Testis (tissue), 3 donors: ENCODE results near the gene RTL5. TPM values are rescaled to one million over a fixed set of nuclear protein-coding genes. Genes with fewer than 3 reads are reported as not detected.
A peak's percentile ranks its signal among the peaks of the same experiment; 100 is the strongest.

Source experiments
- DNase-seq: peaks from one replicate; pipeline ENCODE4 v3.0.0-alpha.2; 2019
- H3K27ac ChIP-seq, 2 donors: fragments of 200-600 bp; sonication (generic); one replicate each; pipeline ENCODE4 v1.5.1; 2019
- H3K27me3 ChIP-seq: fragments of 200-600 bp; sonication (generic); one replicate; pipeline ENCODE4 v1.5.1; 2019
- H3K36me3 ChIP-seq: fragments of 200-600 bp; sonication (generic); one replicate; pipeline ENCODE4 v1.5.1; 2017; ENCODE audit warnings: low read depth; ENCODE audit errors: missing control alignments
- H3K4me1 ChIP-seq: fragments of 200-600 bp; sonication (generic); one replicate; pipeline ENCODE4 v1.5.1; 2019
- H3K4me3 ChIP-seq, 2 donors: fragments of 200-600 bp; sonication (generic); one replicate each; pipeline ENCODE4 v1.5.1; 2017 to 2019
- H3K9me3 ChIP-seq: fragments of 200-600 bp; sonication (generic); one replicate; pipeline ENCODE4 v1.5.1; 2017
- POLR2A ChIP-seq: fragments of 450-650 bp; IDR thresholded peaks from one replicate; pipeline ENCODE4 v1.6.1; 2017; ENCODE audit warnings: antibody characterized with exemption, mild to moderate bottlenecking, moderate library complexity
- WGBS, 2 donors: methylation state at CpG; one replicate each; pipeline ENCODE4 v1.1.5; 2018; 5-methylcytosine and 5-hydroxymethylcytosine counted together
- intact Hi-C: fragments of 100-400 bp; cut with DNase I; formaldehyde crosslinking; loops from one replicate; pipeline ENCODE4 v1.15.1; 2023; ENCODE audit warnings: low total_unique reads
- polyA plus RNA-seq: library from polyadenylated mRNA; stranded (reverse); fragments of 350-450 nt; fragmentation: Illumina TruSeq; extraction: RNeasy Lipid Tissue Mini Kit (QIAGEN cat#74804); gene quantifications from one replicate; pipeline ENCODE4 v1.2.3, GENCODE V29; 2014; ENCODE audit warnings: low read depth, low replicate concordance; ENCODE audit not compliant: insufficient read depth
- total RNA-seq, 2 donors: library from RNA; depleted of rRNA; stranded (reverse); fragments of >200 nt; gene quantifications; one replicate each; pipeline ENCODE4 v1.2.3, GENCODE V29; 2016
- TF ChIP-seq, protein P1 (sequence below), 3 experiments: fragments of 450-650 bp in 2 of 3; fragments of 200-600 bp in 1 of 3; sonication (generic) in 1 of 3; IDR thresholded peaks; one replicate each; pipeline ENCODE4 v1.5.1; 2016 to 2019; ENCODE audit warnings: antibody characterized with exemption in 3 of 3, mild to moderate bottlenecking in 2 of 3, moderate library complexity in 1 of 3

Gene RTL5
- total and polyA plus RNA-seq, 3 donors from 2014 or later = 18.0 to 25.6 (median 25.4) TPM

DNA sequence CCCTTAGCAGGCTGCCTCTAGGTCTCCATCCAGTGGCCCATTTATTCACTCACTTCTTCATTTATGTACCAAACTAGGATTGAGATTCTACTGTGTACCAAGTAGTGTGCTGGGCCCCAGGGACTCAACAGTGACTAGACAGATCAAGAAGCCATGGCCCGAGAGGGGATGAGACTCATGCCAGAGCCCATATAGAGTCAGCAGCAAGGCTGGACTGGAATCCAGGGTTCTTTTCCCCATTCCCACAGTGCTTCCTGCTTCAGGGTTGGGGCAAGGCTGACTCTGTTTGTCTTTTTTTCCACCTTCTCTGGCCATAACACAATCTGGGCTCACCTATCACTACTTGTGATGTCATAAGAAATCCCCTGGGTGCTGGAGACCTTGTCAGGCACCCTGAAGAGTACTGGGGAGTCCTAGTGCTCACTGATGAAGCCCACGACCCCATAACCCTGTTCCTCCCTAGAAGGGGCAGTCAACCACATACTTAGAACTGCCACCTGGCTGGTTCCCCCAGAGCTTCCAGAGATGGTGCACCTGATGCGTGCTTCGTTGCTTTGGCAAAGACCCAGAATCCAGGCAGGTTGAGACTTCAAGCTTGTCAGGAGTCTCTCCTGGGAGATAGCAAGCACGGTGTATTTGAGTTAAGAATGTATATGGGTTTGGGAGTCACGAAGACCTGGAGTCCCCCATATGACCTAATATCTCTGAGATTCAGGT, 6.2 kb downstream of the RTL5 start:
- WGBS, 2 donors = 55 to 81% methylated on average over 5 to 6 of the region's 6 CpGs
- TF ChIP-seq, protein P1, sequence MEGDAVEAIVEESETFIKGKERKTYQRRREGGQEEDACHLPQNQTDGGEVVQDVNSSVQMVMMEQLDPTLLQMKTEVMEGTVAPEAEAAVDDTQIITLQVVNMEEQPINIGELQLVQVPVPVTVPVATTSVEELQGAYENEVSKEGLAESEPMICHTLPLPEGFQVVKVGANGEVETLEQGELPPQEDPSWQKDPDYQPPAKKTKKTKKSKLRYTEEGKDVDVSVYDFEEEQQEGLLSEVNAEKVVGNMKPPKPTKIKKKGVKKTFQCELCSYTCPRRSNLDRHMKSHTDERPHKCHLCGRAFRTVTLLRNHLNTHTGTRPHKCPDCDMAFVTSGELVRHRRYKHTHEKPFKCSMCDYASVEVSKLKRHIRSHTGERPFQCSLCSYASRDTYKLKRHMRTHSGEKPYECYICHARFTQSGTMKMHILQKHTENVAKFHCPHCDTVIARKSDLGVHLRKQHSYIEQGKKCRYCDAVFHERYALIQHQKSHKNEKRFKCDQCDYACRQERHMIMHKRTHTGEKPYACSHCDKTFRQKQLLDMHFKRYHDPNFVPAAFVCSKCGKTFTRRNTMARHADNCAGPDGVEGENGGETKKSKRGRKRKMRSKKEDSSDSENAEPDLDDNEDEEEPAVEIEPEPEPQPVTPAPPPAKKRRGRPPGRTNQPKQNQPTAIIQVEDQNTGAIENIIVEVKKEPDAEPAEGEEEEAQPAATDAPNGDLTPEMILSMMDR (IDR thresholded peaks at IDR 0.05) = no peak
- no peak for TF ChIP-seq POLR2A
- Histone ChIP-seq H3K4me3 (no peak overlapping the region), H3K27me3 (no peaks in the 10 kb centered on the region), H3K4me1 (peaks cover 12% of the 10 kb centered on the region), H3K9me3 (no peaks in the 10 kb centered on the region), H3K36me3 (no peaks in the 10 kb centered on the region), H3K27ac (peak overlapping the region in 1 of 2 donors; percentile 59)
- DNase-seq = no peak
- intact Hi-C loops = no loop called here

GRCh38 chrX:72124540-72125201, 7.0 kb downstream of the RTL5 start:
- 71 to 86% methylated on average over 5 to 8 of the region's 8 CpGs for WGBS, 2 donors
- peaks cover 12% of the 10 kb centered on the region for H3K4me1 ChIP-seq
- TF ChIP-seq, protein P1 (IDR thresholded peaks at IDR 0.05) = no peak
- no peak for TF ChIP-seq POLR2A
- no peak overlapping the region for H3K27ac ChIP-seq
- DNase-seq = no peak
- H3K27me3 ChIP-seq = no peaks in the 10 kb centered on the region
- H3K36me3 ChIP-seq = no peaks in the 10 kb centered on the region
- H3K4me3 ChIP-seq = no peak overlapping the region
- no peaks in the 10 kb centered on the region for H3K9me3 ChIP-seq
- intact Hi-C loops = loop anchor here (5.0 kb wide), 1 partner anchor 102 kb away; no protein-coding TSS in a partner anchor

DNA sequence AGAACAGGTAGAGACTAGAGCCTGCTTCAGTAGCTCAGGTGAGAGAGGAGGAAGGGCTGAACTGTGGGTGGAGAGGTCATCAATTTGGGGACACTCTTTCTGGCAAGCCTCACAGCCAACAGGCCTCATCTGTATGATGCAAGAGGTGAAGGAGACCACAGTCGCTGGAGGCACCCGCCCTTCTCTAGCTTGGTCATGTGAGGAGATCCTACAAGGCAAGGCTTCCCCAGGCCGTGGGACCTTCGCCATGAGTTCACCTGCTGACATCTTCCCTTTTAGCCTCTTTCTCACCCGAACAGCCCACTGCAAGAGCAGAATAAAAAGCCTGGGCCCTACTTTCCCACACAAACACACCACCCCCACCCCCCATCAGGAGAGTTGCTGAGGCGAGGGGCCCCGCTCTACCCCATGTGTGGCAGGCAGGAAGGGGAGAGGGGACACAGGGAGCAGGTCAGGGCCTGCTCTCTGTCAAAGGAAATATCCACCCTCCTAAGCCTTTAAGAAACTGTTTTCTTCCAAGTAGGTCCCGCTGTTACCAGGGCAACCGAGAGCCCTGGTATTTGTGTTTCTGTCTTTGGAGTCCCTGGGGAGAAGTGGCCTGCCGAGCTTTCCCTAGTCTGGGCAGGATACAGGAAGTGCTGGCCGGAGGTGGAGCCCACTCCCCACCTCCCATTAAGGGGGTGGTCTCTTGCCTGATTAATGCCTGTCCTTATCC, 8.1 kb downstream of the RTL5 start:
- peaks cover 12% of the 10 kb centered on the region for H3K4me1 ChIP-seq
- intact Hi-C loops = loop anchor here (5.0 kb wide), 1 partner anchor 101 kb away; no protein-coding TSS in a partner anchor
- TF ChIP-seq, protein P1 (IDR thresholded peaks at IDR 0.05) = no peak
- no peak for TF ChIP-seq POLR2A
- no peaks in the 10 kb centered on the region for H3K36me3 ChIP-seq
- no peaks in the 10 kb centered on the region for H3K9me3 ChIP-seq
- DNase-seq = no peak
- no peak overlapping the region for H3K27ac ChIP-seq
- H3K27me3 ChIP-seq = no peaks in the 10 kb centered on the region
- no peak overlapping the region for H3K4me3 ChIP-seq
- 62% methylated on average over 10 of the region's 11 CpGs; no CpG with 5 or more reads in 1 of the 2 donors for WGBS, 2 donors

DNA sequence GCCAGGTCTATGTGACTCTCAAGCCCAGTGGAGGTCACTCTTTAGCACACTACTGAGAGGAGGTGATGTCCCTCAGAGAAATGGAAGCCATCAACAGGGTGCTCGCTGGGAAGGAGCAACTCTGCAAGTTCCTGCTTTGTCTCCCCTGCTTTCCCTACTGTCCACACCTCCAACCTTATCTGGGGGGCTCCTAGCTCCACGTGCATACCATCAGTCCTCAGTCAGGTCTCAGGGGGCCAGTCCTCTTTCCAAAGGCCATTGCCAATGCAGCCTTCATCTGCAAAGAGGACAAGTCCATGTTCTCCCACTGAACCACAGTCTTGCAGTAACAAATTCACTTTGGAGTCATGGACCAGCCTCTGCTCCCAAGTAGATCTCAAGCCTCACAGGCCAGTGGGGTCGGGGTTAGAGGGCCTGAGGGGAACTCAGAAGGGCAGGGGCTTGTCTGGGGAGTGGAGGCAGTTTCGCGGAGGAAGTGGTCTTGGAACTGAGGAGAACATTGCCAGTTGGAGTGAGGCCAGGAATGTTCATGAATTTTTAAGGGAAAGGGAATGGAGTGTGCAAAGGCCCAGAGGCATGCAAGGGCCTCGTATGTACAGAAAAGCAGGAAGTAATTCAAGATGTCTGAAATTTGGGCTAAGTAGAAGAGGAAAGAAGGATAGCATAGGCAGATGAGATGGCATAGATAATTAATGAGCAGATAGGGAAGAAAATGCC, 8.9 kb downstream of the RTL5 start:
- TF ChIP-seq POLR2A = no peak
- TF ChIP-seq, protein P1 (IDR thresholded peaks at IDR 0.05) = no peak
- Histone ChIP-seq H3K27me3 (no peaks in the 10 kb centered on the region), H3K36me3 (no peaks in the 10 kb centered on the region), H3K9me3 (no peaks in the 10 kb centered on the region), H3K4me3 (no peak overlapping the region), H3K27ac (no peak overlapping the region), H3K4me1 (peaks cover 12% of the 10 kb centered on the region)
- WGBS, 2 donors = 80 to 92% methylated on average over 1 to 3 of the region's 6 CpGs
- DNase-seq = no peak
- intact Hi-C loops = loop anchor here (5.0 kb wide), 1 partner anchor 100 kb away; no protein-coding TSS in a partner anchor
